ENCODE results near the gene KIF21B. TPM values are rescaled to one million over a fixed set of nuclear protein-coding genes. Genes with fewer than 3 reads are reported as not detected.

The KIF21B gene
- total RNA-seq, 2 donors from 2014 or later, result 5.5 to 11.0 TPM

DNA sequence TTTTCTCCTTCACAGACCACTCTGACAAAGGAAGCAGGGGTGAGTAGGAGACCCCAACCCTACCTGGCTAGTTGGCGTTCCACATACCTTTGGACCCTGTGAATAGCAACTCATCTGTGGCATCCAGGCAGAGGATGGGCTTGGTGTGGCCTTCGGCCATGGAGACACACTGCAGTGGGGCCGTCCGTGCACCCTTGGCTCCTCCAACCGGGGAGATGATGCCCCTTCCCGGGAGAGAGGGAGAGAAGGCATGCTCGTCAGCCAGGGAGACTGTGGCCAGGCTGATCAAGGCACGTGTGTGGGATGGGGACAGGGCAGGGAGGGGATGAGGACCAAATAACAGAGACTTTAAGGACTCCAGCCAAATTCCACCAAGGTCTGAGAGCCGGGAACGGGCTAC, 42.6 kb downstream of the KIF21B start:
- ATAC-seq (no peak), DNase-seq (no peak)
- intact Hi-C loops (cut with DNase I, micrococcal nuclease), result no loop called here

DNA sequence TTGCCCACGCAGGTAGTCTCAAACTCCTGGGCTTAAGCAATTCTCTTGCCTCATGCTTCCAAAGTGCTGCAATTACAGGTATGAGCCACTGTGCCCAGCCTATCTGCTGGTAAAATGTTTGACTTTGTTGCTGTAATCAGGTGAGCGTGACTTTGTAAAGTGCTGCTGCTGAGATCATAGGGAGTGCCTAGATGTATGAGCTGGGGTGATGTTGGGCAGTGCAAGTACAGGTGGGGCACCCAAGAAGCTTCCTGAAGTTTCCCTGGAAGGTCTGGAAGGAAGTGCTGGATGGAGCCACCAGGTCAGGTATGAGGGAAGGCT, 43.1 kb downstream of the KIF21B start:
- intact Hi-C loops (cut with DNase I, micrococcal nuclease), result no loop called here
- ATAC-seq, result peak; percentile 62
- no peak for DNase-seq

DNA sequence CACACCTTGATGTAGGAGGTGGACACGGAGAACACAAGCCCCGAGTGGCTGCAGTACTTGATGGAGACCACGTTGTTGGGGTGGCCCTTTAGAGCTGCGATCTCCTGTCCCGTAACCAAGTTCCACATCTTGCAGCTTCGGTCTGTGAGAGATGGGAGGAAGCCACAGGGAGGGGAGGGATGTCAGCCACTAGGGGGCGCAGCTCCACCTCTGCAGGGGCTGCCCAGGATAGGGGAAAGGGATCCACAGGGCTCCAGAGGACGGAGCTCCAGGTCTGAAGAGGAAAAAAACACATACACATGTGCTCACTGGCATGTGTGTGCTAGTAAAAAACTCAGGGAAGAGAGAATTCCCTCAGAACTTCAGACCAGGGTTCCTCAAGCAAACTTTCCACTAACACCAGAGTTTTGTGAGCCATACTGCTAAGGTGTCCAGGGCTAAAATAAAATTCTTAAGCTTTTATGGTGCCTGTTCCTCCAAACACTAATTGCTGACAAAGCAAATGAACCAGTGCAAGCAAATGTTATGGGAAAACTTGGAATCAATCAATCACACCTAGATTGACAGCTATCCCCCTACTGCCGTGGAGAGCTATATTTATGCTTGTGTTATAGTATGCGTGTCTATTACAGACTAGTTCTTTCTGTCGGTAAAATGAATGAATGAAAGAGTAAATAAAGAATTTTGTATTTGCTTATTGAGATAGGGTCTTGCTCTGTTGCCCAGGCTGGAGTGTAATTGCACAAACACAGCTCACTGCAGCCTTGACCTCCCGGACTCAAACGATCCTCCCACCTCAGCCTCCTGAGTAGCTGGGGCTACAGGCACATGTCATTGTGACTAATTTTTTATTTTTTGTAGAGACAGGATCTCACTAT, 43.7 kb downstream of the KIF21B start:
- DNase-seq (peak in 1 of 2 donors; percentile 66), ATAC-seq (peak; percentile 63)
- intact Hi-C loops (cut with DNase I, micrococcal nuclease), result loop anchor here (10.0 kb wide), 2 partner anchors 135 to 245 kb away; partner anchors contain the start of gene CACNA1S (in 1 of the 2)

DNA sequence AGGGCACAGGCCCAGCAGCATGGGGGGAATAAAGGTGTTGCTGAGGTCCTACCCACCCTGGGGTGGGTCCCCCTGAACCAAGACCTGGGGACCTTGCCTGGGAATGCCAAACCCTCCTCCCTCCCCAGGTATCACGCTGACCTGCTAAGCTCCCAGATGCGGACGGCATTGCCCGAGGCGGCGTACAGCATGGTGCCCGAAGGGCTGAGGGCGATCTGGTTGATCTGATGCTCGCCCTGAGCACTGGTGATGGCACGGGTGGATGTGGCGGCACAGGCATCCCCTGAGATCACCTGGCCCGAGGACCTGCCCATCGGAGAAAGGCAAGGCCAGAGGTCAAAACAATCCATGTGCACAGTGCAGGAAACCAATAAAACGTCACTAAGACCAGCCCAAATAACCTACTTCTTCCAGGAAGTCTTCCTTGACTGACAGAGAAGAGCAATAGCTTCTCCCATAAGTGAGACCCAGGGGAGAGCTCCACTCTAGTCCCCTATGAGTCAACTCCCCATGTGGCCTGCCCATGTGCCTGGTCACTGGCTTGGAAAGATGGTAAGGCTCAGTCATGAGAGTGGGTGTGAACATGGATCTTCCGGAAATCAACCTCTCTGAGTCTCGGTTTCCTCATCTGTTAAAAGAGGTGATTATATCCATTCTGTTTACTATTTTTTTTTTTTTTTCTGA, 46.3 kb downstream of the KIF21B start:
- no peak for DNase-seq

DNA sequence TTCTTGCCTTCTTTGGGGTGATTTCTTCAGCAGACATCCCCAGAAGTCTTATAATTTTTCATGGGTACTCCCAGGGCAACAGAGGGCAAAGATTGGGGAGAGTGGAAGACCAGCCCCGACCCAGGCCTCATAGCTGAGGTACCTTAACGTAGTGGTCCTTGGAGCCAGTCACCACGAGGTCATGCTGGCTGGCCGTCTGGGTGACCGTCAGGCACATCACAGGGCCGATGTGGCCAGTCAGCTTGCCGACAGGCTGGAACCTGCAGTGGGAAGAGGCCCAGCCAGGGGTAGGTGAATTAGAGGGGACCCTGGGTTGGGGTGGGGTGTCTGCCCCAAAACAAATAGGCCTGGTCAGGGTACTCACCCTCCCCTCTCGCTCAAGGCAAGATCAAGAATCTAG, 46.9 kb downstream of the KIF21B start:
- no peak for ATAC-seq
- DNase-seq, result no peak
- intact Hi-C loops (cut with DNase I, micrococcal nuclease), result loop anchor here (10.0 kb wide), 2 partner anchors 138 to 248 kb away; partner anchors contain the start of gene CACNA1S (in 1 of the 2)

More for the DNA sequence above, 46.3 kb downstream of the KIF21B start:
- intact Hi-C loops (cut with DNase I, micrococcal nuclease), result loop anchor here (10.0 kb wide), 2 partner anchors 138 to 248 kb away; partner anchors contain the start of gene CACNA1S (in 1 of the 2)
- no peak for ATAC-seq

DNA sequence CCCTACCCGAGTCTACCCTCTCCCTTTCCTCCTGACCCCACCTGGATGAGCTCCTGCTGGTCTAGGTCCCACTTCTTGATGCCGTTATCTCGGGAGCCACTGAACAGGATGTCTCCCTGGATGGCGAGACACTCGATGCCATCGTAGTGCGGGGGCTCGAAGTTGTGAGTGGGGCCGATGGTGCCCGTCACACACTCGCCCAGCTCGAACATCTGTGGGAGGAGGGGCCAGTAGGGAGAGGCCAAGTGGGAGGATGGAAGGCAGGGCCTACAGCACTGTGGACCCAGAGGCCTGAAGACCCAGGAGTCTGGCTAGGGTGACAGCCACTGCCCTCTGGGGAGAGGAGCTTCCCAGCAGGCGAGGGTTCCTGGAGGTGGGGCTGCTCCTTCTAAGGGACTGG, 48.1 kb downstream of the KIF21B start:
- ATAC-seq, result no peak
- intact Hi-C loops (cut with DNase I, micrococcal nuclease), result loop anchor here (10.0 kb wide), 2 partner anchors 139 to 249 kb away; partner anchors contain the start of gene CACNA1S (in 1 of the 2)
- no peak for DNase-seq

DNA sequence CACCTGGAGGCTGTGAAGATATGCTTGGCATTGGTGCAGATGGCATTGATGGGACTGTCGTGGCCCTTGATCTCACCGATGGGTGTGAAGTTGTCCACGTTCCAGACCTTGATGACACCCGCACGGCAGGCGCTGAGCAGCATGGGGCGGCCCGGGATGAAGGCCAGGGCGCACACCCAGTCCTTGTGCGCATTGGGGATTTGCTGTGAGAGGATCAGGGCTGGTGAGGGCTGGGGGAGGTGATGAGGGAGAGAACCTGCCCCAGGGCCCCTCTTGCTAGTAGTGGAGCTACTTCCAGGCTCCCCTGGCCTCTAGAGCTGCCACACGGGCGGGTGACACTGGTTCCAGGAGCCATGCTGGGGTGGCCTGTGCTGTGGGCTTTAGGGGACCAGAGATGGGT, 48.8 kb downstream of the KIF21B start:
- intact Hi-C loops (cut with DNase I, micrococcal nuclease), result loop anchor here (5.0 to 10.0 kb wide), 4 partner anchors 68 to 250 kb away; partner anchors contain the start of gene CACNA1S (in 1 of the 2)
- DNase-seq (peak in 1 of 2 donors; percentile 31), ATAC-seq (peak; percentile 49)

DNA sequence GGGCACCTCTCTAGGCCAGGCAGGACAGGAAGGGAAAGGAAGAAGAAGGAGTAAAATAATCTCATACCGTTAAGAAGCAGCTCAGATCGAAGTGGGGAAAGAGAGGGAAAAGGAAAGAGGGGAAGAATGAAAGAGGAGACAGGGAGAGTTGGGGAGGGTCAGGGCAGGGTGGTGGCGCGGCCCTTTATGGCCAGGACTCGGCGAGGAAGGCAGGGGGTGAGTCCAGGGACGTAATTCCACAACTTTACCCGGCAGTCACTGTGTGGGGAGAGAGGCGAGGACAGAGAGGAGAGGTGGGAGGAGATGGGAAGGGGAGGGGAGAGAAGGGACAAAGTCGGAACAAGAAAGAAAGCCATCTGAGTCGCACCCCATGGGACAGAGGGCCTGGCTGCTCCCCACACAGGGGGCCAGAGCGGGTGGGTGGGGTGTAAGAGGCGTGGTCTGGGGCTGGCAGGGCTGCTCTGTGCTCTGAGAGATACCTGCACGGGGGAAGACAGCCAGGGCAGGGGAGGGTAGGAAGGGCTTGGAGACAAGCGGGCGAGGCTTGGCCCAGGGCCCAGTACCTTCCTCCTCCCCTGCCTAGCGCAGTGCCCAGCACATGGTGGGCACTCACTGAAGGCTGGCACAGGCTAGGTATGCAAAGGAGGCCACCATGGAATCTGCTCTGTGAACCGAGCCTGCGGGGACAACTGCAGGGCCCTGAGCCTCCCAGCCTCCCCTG, 49.4 kb downstream of the KIF21B start:
- intact Hi-C loops (cut with DNase I, micrococcal nuclease), result loop anchor here (5.0 to 10.0 kb wide), 4 partner anchors 68 to 251 kb away; partner anchors contain the start of gene CACNA1S (in 1 of the 2)
- peak; percentile 64 for ATAC-seq
- DNase-seq, result peak; percentile 48 to 69

DNA sequence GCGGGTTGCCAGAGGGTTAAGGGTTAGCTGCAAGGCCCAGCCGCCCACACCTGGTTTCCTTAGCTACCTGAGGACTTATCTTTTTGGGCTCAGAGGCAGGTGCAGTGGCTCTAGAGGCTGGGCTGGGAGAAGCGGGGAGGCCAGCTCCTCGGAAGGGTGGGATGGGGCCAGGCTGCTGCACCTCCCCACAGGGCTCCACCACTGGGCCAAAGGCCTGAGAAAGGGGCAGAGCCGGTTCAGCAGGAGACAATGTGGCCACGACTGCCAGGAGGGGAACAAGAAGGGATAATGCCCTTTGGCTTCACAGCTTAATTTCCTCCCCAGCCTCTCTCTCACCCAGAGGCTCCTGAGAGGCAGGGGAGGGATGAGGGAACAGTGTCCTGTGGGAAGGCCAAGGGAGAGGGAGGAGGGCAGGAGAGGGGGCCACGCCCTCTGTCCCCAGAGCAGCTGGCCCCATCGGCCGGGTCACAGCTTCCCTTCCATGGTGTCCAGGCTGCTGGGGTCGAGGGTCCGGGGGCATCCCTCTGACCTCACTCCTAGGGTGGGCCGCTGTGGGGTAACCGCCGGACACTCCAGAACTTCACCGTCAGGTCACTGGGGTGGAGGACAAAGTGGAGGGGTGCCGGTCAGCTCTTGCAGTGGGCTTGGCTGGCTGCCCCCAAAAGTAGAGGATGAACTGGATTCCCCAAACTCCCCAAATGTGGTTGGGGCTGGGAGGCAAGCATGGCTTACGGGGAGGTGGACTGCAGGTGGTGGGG, 50.4 kb downstream of the KIF21B start:
- intact Hi-C loops (cut with DNase I, micrococcal nuclease), result loop anchor here (5.0 to 10.0 kb wide), 4 partner anchors 69 to 252 kb away; partner anchors contain the start of gene CACNA1S (in 1 of the 2)
- ATAC-seq, result peak; percentile 34
- peak in 1 of 2 donors; percentile 16 for DNase-seq

DNA sequence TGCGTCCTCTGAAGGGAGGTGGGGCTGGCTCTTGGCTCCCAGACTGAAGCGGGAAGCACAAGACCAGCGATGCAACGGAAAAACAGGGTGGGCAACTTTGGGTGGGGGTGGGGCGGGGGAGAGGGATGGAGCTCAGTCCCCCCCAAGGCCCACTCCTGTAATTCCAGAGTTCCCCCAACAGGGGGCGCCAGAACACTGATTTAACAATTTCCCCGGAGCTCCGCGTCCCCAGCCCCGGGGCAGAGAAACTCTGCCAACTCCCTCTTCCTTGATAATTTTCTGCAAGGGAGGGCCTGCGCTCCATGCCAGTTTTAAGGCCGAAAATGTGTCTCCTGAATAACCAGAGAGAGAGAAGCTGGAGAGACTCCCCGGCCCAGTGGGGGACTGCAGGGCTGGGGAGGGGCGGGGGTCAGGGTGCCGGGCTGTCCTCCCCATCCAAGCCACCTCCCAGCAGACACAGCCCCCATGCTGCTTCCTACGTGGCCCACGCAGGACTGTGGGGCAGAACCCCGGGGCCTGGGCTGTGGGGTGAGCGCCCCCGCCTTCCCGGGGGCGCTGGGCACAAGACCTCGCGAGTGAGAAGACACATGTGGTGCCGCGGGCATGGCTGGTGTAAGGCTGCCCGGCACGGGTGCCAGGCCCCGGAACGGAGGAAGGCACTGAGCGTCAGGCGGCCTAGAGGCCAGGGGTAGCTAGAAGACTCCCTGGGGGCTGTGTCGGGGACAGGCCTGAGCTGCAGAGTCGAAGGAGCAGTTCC, 51.4 kb downstream of the KIF21B start:
- ATAC-seq (peak; percentile 44), DNase-seq (peak; percentile 44 to 72)
- intact Hi-C loops (cut with DNase I, micrococcal nuclease), result loop anchor here (5.0 to 10.0 kb wide), 4 partner anchors 70 to 253 kb away; partner anchors contain the start of gene CACNA1S (in 1 of the 2)

DNA sequence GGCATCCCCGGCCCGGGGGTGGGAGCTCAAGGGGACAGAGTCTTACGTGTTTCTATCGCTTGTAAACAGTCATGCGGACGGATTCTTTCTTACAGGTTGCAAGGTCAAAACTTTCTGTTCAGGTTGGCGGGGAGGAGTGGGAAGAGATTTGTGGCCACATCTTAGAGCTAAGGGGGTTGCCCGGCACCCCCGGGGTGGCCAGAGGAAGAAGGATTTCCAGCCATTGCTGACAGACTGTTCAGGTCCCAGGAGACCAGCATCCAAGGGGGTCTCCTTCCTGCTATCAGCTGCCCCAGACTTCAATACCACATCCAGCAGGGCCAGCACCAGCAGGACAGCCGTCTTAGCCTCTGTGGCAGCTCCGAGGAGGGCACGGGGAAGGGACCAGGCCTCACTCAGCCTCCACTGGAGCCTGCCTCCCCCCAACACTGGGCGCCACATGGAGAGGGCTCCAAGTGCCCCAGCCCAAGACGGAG, 52.0 kb downstream of the KIF21B start:
- DNase-seq (no peak), ATAC-seq (no peak)
- intact Hi-C loops (cut with DNase I, micrococcal nuclease), result loop anchor here (5.0 to 10.0 kb wide), 4 partner anchors 71 to 253 kb away; partner anchors contain the start of gene CACNA1S (in 1 of the 2)

DNA sequence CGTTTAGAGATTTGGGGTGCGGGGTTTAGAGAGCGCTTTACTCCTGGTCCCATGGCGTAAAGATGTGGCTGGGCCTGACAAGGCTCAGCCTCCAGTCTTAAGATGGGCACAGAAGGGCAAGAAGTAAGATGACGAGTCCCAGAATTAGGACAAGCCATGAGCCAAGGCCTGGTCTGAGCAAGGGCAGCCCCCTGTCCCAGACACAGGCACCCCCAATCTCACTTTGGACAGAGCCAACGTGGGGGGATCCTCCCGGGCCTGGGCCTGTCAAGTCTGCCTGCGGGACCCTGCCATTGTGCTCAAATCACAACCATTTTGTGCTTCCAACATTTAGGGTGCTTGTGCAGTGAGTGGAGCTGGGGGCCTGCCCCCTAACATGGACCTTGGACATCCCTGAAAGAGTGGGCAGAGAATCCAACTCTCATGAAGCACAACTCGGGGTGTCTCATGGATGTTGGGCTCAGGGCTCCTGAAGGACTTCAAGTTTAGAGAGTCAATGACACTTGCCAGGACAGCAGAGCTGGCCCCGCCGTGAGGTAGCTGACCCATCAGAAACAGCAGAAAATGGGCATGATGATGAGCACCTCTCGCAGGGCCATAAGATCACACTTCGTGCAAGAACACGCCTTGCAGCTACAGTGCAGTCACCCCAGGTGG, 52.6 kb downstream of the KIF21B start:
- ATAC-seq (no peak), DNase-seq (no peak)
- intact Hi-C loops (cut with DNase I, micrococcal nuclease), result loop anchor here (5.0 to 10.0 kb wide), 4 partner anchors 71 to 254 kb away; partner anchors contain the start of gene CACNA1S (in 1 of the 2)

DNA sequence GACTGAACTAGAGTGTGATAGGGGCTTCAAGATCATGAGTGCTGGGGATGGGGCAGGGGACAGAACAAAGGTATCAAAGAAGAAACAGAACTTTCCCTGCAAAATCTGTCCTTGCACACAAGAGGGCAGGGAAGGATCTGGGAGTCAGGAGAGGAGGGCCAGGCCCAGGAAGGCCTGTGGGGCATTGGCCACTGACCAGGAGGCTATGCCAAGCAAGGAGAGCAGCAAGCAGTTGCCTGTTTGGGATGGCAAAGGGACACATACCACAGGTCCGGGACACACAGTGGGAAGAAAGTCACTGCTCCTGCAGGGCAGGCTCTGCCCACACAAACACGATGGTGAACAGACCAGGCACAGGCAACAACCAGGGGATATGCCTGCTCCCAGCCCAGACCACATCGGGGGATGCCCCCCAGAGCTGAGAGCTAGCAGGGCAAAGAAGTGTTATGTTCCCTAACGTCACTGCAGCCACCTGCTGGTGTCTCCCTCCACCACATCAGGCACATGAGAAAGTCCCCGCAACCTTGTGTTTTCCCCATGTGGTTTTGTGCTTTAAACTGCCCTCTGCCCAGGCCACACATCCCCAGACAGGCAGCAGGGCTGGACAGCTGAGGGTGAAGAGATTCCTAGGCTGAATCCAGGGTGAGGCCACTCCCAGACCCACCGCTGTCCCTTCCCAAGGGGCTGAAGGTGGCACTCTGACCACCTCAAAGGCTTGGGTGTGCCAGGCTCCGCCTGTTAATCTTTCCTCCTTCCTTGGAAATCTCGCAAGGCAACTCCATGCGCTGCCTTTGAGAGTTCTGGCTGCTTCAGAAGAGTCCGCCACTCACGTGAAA, 53.6 kb downstream of the KIF21B start:
- intact Hi-C loops (cut with DNase I, micrococcal nuclease), result loop anchor here (5.0 to 10.0 kb wide), 5 partner anchors 72 to 255 kb away; partner anchors contain the start of gene CACNA1S (in 1 of the 2)
- no peak for ATAC-seq
- DNase-seq, result no peak

DNA sequence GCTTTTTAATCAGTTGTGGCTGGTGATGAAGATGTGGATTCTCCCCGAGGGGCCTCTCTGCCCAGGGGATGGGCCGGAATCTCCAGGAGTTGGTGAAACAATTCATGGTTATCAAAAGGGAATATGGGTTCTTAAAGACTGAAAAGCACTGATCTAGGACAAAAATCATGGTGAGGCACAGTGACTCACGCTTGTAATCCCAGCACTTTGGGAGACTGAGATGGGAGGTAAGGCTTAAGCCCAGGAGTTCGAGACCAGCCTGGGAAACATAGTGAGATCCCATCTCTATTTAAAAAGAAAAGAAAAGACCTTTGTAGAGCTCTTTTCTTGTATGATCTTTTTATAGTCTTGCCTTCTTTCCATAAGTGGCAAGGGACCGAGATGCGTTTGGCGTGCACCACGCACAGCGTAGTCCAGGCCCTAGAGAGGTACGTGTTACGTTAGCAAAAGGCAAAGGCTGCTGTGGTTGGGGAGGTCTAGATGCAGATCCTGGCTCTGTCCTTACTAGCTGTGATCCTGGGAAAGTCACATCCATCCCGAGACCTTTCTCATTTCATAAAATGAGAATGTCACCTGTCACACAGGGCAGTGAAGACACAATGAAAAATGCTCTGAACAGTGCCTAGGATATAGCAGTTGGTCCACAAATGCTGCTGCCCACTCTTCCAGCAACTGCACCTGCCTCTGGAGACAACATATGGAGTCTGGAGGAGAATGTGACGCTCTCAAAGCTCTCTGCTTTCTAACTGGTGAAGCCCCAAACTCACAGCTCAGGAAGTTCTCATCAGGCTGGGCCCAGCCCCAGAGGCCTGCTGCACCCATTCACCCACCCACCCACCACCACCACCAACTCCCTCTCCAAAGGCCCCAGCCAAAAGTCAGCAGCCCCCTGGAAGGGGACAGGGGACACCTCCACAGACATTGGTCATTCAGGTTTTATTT, 54.8 kb downstream of the KIF21B start:
- DNase-seq (no peak), ATAC-seq (no peak)
- intact Hi-C loops (cut with DNase I, micrococcal nuclease), result loop anchor here in 1 of 2 donors (5.0 kb wide), 1 partner anchor 79 kb away; no protein-coding TSS in a partner anchor

Measured in left colon (tissue), 2 donors.